NOMO-1 treated with dmso at 0.1 percent for 144 hours (cell line): Measurements from ENCODE around the gene TRMT5.
A peak's percentile ranks its signal among the peaks of the same experiment; 100 is the strongest.

ENCODE experiments used
- DNase-seq: peaks from one replicate; lab custom pipeline; 2025; ENCODE audit not compliant: unreplicated experiment; lab: John Stamatoyannopoulos, UW

The TRMT5 gene

GRCh38 chr14:60965402-60965801 is 15.5 kb downstream of the TRMT5 start:
- no peak for DNase-seq

- no peak for DNase-seq
Observed at GRCh38 chr14:60964904-60965303, 16.0 kb downstream of the TRMT5 start.

GRCh38 chr14:60963761-60964160 is 17.1 kb downstream of the TRMT5 start:
- DNase-seq, result no peak

GRCh38 chr14:60958146-60958545 is 22.7 kb downstream of the TRMT5 start:
- no peak for DNase-seq

- no peak for DNase-seq
Observed at GRCh38 chr14:60956632-60957031, 24.2 kb downstream of the TRMT5 start.

- DNase-seq, result no peak
Observed at GRCh38 chr14:60956202-60956601, 24.7 kb downstream of the TRMT5 start.

- DNase-seq, result no peak
Observed at GRCh38 chr14:60951776-60952435, 29.0 kb downstream of the TRMT5 start.

GRCh38 chr14:60946773-60947172 is 34.1 kb downstream of the TRMT5 start:
- no peak for DNase-seq

GRCh38 chr14:60945984-60946383 is 34.9 kb downstream of the TRMT5 start:
- peak; percentile 8 for DNase-seq

- DNase-seq, result no peak
Observed at GRCh38 chr14:60944204-60944603, 36.7 kb downstream of the TRMT5 start.

- DNase-seq, result no peak
Observed at GRCh38 chr14:60943637-60944032, 37.2 kb downstream of the TRMT5 start.

- DNase-seq, result no peak
Observed at GRCh38 chr14:60935319-60935718, 45.6 kb downstream of the TRMT5 start.

GRCh38 chr14:60933920-60934655 is 46.8 kb downstream of the TRMT5 start:
- DNase-seq, result no peak

GRCh38 chr14:60931218-60931617 is 49.7 kb downstream of the TRMT5 start:
- DNase-seq, result no peak

- no peak for DNase-seq
Observed at GRCh38 chr14:60926002-60926401, 54.9 kb downstream of the TRMT5 start.

- no peak for DNase-seq
Observed at GRCh38 chr14:60925286-60925685, 55.6 kb downstream of the TRMT5 start.

GRCh38 chr14:60922050-60922449 is 58.8 kb downstream of the TRMT5 start:
- DNase-seq, result no peak
